Activated CD4-positive, alpha-beta T cell treated with anti-CD3 and anti-CD28 coated beads, Interleukin-2, amount 50 U/mL, for 48 hours (primary cell): ENCODE data around the gene DNAI7.

Source experiments
- DNase-seq, 2 experiments: peaks; one replicate each; pipeline ENCODE4 v3.0.0-alpha.2; 2020

Gene DNAI7

GRCh38 chr12:25195056-25195971, at the start of gene DNAI7, which contains the start of gene ETFRF1:
DNAI7 (minus strand) TSS chr12:25195160; CDS start chr12:25195078, 82 bp downstream.
ETFRF1 (plus strand) TSS chr12:25195237; CDS start chr12:25203957, 8,720 bp downstream.
- peak; percentile 96 to 97 for DNase-seq

GRCh38 chr12:25243680-25243990, 48.7 kb upstream of the DNAI7 start:
- DNase-seq, result no peak

GRCh38 chr12:25242981-25243679, 48.2 kb upstream of the DNAI7 start:
- no peak for DNase-seq

GRCh38 chr12:25241167-25242020, 46.4 kb upstream of the DNAI7 start:
- no peak for DNase-seq

GRCh38 chr12:25236626-25237025, 41.7 kb upstream of the DNAI7 start:
- DNase-seq, result no peak

GRCh38 chr12:25236190-25236589, 41.2 kb upstream of the DNAI7 start:
- DNase-seq, result no peak

- no peak for DNase-seq
Measured at GRCh38 chr12:25213338-25213737, 18.4 kb upstream of the DNAI7 start.

- DNase-seq, result no peak
Measured at GRCh38 chr12:25208554-25208953, 13.6 kb upstream of the DNAI7 start.

- no peak for DNase-seq
Measured at GRCh38 chr12:25207846-25208245, 12.9 kb upstream of the DNAI7 start.

GRCh38 chr12:25207411-25207810, 12.5 kb upstream of the DNAI7 start:
- no peak for DNase-seq

GRCh38 chr12:25202137-25202536, 7.2 kb upstream of the DNAI7 start:
- DNase-seq, result no peak

- DNase-seq, result no peak
Measured at GRCh38 chr12:25200703-25201102, 5.7 kb upstream of the DNAI7 start.

GRCh38 chr12:25197608-25198007, 2.6 kb upstream of the DNAI7 start:
- DNase-seq, result no peak

GRCh38 chr12:25194722-25195055, 271 bp downstream of the DNAI7 start:
- DNase-seq, result no peak

- no peak for DNase-seq
Measured at GRCh38 chr12:25194214-25194613, 746 bp downstream of the DNAI7 start.

GRCh38 chr12:25190793-25191192, 4.2 kb downstream of the DNAI7 start:
- no peak for DNase-seq

- DNase-seq, result no peak
Measured at GRCh38 chr12:25189656-25190055, 5.3 kb downstream of the DNAI7 start.

GRCh38 chr12:25187781-25188180, 7.2 kb downstream of the DNAI7 start:
- no peak for DNase-seq

GRCh38 chr12:25186788-25187402, 8.1 kb downstream of the DNAI7 start:
- no peak for DNase-seq

GRCh38 chr12:25186038-25186787, 8.7 kb downstream of the DNAI7 start:
- no peak for DNase-seq

- no peak for DNase-seq
Measured at GRCh38 chr12:25184132-25184531, 10.8 kb downstream of the DNAI7 start.

- no peak for DNase-seq
Measured at GRCh38 chr12:25182765-25183164, 12.2 kb downstream of the DNAI7 start.
